ENCODE data around the gene ARHGEF4. TPM values are rescaled to one million over a fixed set of nuclear protein-coding genes. Genes with fewer than 3 reads are reported as not detected.

Gene ARHGEF4
- total RNA-seq, 4 donors from 2014 or later = 23.7 to 51.5 (median 37.1) TPM

GRCh38 chr2:130949954-130950353 is 113.2 kb downstream of the ARHGEF4 start:
- H3K36me3 ChIP-seq = no peaks in the 10 kb centered on the region
- intact Hi-C loops (cut with DNase I) = no loop called here
- H3K27me3 ChIP-seq = no peaks in the 10 kb centered on the region
- no peaks in the 10 kb centered on the region for H3K4me1 ChIP-seq
- H3K4me3 ChIP-seq = no peak overlapping the region
- 83% methylated on average over 5 of the region's 6 CpGs for WGBS
- peaks cover 0 to 31% (median 19%) of the 10 kb centered on the region in 4 donors for H3K9me3 ChIP-seq
- TF ChIP-seq POLR2AphosphoS5 (IDR thresholded peaks at IDR 0.05) = no peak
- no peak for TF ChIP-seq CTCF (IDR thresholded peaks at IDR 0.05)
- no peak for TF ChIP-seq EP300 (IDR thresholded peaks at IDR 0.05)
- TF ChIP-seq POLR2A (IDR thresholded peaks at IDR 0.05; ENCODE audit: low read depth) = no peak
- no peak for DNase-seq (ENCODE audit: extremely low spot score)
- H3K27ac ChIP-seq (replicated peaks in 1 of 4) = no peak overlapping the region

GRCh38 chr2:130951018-130951417 is 114.3 kb downstream of the ARHGEF4 start:
- DNase-seq (ENCODE audit: extremely low spot score) = no peak
- H3K4me1 ChIP-seq = no peaks in the 10 kb centered on the region
- no peaks in the 10 kb centered on the region for H3K27me3 ChIP-seq
- no peaks in the 10 kb centered on the region for H3K36me3 ChIP-seq
- peaks cover 0 to 30% (median 23%) of the 10 kb centered on the region in 4 donors for H3K9me3 ChIP-seq
- intact Hi-C loops (cut with DNase I) = no loop called here
- H3K27ac ChIP-seq (replicated peaks in 1 of 4) = no peak overlapping the region
- no peak overlapping the region for H3K4me3 ChIP-seq
- TF ChIP-seq CTCF (IDR thresholded peaks at IDR 0.05) (no peak), POLR2A (IDR thresholded peaks at IDR 0.05; ENCODE audit: low read depth) (no peak), POLR2AphosphoS5 (IDR thresholded peaks at IDR 0.05) (no peak), EP300 (IDR thresholded peaks at IDR 0.05) (no peak)

GRCh38 chr2:130954873-130955272 is 118.2 kb downstream of the ARHGEF4 start:
- intact Hi-C loops (cut with DNase I) = no loop called here
- Histone ChIP-seq H3K9me3 (peaks cover 0 to 26% (median 23%) of the 10 kb centered on the region in 4 donors), H3K4me1 (no peaks in the 10 kb centered on the region), H3K27ac (replicated peaks in 1 of 4) (no peak overlapping the region), H3K36me3 (no peaks in the 10 kb centered on the region), H3K4me3 (no peak overlapping the region), H3K27me3 (peaks cover 0 to 7% (median 0%) of the 10 kb centered on the region in 4 donors)
- no peak for DNase-seq (ENCODE audit: extremely low spot score)
- no peak for TF ChIP-seq POLR2AphosphoS5 (IDR thresholded peaks at IDR 0.05)
- no peak for TF ChIP-seq POLR2A (IDR thresholded peaks at IDR 0.05; ENCODE audit: low read depth)
- TF ChIP-seq EP300 (IDR thresholded peaks at IDR 0.05) = no peak
- WGBS = 84% methylated on average over 1 of the region's 1 CpG

GRCh38 chr2:130957915-130958314 is 121.2 kb downstream of the ARHGEF4 start:
- H3K36me3 ChIP-seq = no peaks in the 10 kb centered on the region
- peaks cover 0 to 29% (median 0%) of the 10 kb centered on the region in 4 donors for H3K27me3 ChIP-seq
- H3K4me3 ChIP-seq = no peak overlapping the region
- no peak for DNase-seq (ENCODE audit: extremely low spot score)
- peaks cover 0 to under 1% (median 0%) of the 10 kb centered on the region in 4 donors for H3K4me1 ChIP-seq
- intact Hi-C loops (cut with DNase I) = no loop called here
- 38% methylated on average over 2 of the region's 2 CpGs for WGBS
- no peak overlapping the region for H3K27ac ChIP-seq (replicated peaks in 1 of 4)
- TF ChIP-seq POLR2A (IDR thresholded peaks at IDR 0.05; ENCODE audit: low read depth) = no peak
- no peak for TF ChIP-seq EP300 (IDR thresholded peaks at IDR 0.05)
- H3K9me3 ChIP-seq = peaks cover 0 to 22% (median 21%) of the 10 kb centered on the region in 4 donors

- 4% methylated on average over 29 of the region's 90 CpGs for WGBS
- TF ChIP-seq CTCF (IDR thresholded peaks at IDR 0.05) (no peak), EP300 (IDR thresholded peaks at IDR 0.05) (no peak), POLR2AphosphoS5 (IDR thresholded peaks at IDR 0.05) (no peak), POLR2A (IDR thresholded peaks at IDR 0.05; ENCODE audit: low read depth) (no peak)
- Histone ChIP-seq H3K36me3 (no peaks in the 10 kb centered on the region), H3K27ac (replicated peaks in 1 of 4) (no peak overlapping the region), H3K9me3 (no peaks in the 10 kb centered on the region), H3K27me3 (peaks cover 0 to 73% (median 17%) of the 10 kb centered on the region in 4 donors), H3K4me1 (peaks cover 0 to 19% (median 16%) of the 10 kb centered on the region in 4 donors), H3K4me3 (peak overlapping the region in 3 of 4 donors; percentile 37 to 49 (median 39))
- no peak for DNase-seq (ENCODE audit: extremely low spot score)
- intact Hi-C loops (cut with DNase I) = no loop called here
Measured at GRCh38 chr2:130963196-130963848, 126.6 kb downstream of the ARHGEF4 start.
